CD14-positive monocyte (primary cell): Measurements from ENCODE around the gene MTHFS. TPM values are rescaled to one million over a fixed set of nuclear protein-coding genes. Genes with fewer than 3 reads are reported as not detected.

Source experiments
- DNase-seq, 3 donors: peaks; one replicate each; pipeline ENCODE4 v3.0.0-alpha.2; 2011 to 2022
- H2AFZ ChIP-seq: 2 replicates; pipeline ENCODE4 v1.6.0; 2012; ENCODE audit warnings: mild to moderate bottlenecking, low read depth, low read length, inconsistent platforms; ENCODE audit not compliant: insufficient read depth, poor library complexity, severe bottlenecking
- H3K27ac ChIP-seq, 2 donors: 1 replicate in 1 of 2; 2 replicates in 1 of 2; pipeline ENCODE4 v1.5.1; 2012 to 2013; ENCODE audit warnings: low read length in 2 of 2, control low read depth in 1 of 2, inconsistent platforms in 1 of 2, low read depth in 1 of 2, mild to moderate bottlenecking in 1 of 2
- H3K27me3 ChIP-seq, 2 donors: one replicate each; pipeline versions ENCODE4 v1.6.0 to v1.6.1; 2011 to 2013; ENCODE audit warnings: low read length in 2 of 2; ENCODE audit not compliant: control insufficient read depth in 2 of 2, insufficient read depth in 2 of 2
- H3K36me3 ChIP-seq, 2 donors: replicated peaks in 1 of 2; 1 replicate in 1 of 2; 2 replicates in 1 of 2; pipeline versions ENCODE4 v1.5.1 to v1.6.1; 2012 to 2013; ENCODE audit warnings: low read length in 2 of 2, control low read depth in 1 of 2, inconsistent platforms in 1 of 2, mild to moderate bottlenecking in 1 of 2; ENCODE audit not compliant: insufficient read depth in 2 of 2, control insufficient read depth in 1 of 2
- H3K4me1 ChIP-seq, 2 donors: 1 replicate in 1 of 2; 2 replicates in 1 of 2; pipeline versions ENCODE4 v1.5.1 to v1.6.1; 2012 to 2013; ENCODE audit warnings: low read length in 2 of 2, control low read depth in 1 of 2, inconsistent platforms in 1 of 2, mild to moderate bottlenecking in 1 of 2, moderate library complexity in 1 of 2; ENCODE audit not compliant: insufficient read depth in 2 of 2, control insufficient read depth in 1 of 2
- H3K4me2 ChIP-seq: replicated peaks from 2 replicates; pipeline ENCODE3; 2012; ENCODE audit warnings: low read length, moderate library complexity, mild to moderate bottlenecking; ENCODE audit not compliant: poor library complexity, severe bottlenecking; ENCODE audit errors: extremely low read depth
- H3K4me3 ChIP-seq, 3 experiments: fragments of 200-600 bp in 1 of 3; sonication (generic) in 1 of 3; replicated peaks in 1 of 3; 1 replicate in 2 of 3; 2 replicates in 1 of 3; pipeline ENCODE4 v1.5.1; 2011 to 2013; ENCODE audit warnings: low read length in 3 of 3, mild to moderate bottlenecking in 3 of 3, control low read depth in 2 of 3, low read depth in 2 of 3, inconsistent platforms in 1 of 3, moderate library complexity in 1 of 3
- H3K79me2 ChIP-seq: 2 replicates; pipeline ENCODE4 v1.6.0; 2012; ENCODE audit warnings: mild to moderate bottlenecking, control low read depth, inconsistent platforms, low read length, moderate library complexity; ENCODE audit not compliant: insufficient read depth
- H3K9ac ChIP-seq: 2 replicates; pipeline ENCODE4 v1.6.0; 2017; ENCODE audit warnings: low read length, mild to moderate bottlenecking; ENCODE audit not compliant: insufficient read depth, poor library complexity, severe bottlenecking
- H3K9me3 ChIP-seq, 2 donors: replicated peaks in 1 of 2; 1 replicate in 1 of 2; 2 replicates in 1 of 2; pipeline versions ENCODE4 v1.5.1 to v1.6.1; 2012 to 2013; ENCODE audit warnings: low read length in 2 of 2, control low read depth in 1 of 2; ENCODE audit not compliant: control insufficient read depth in 1 of 2, insufficient read depth in 1 of 2
- H4K20me1 ChIP-seq: 2 replicates; pipeline ENCODE4 v1.6.0; 2012; ENCODE audit warnings: mild to moderate bottlenecking, low read length, control low read depth, moderate library complexity; ENCODE audit not compliant: insufficient read depth
- H3K27ac Mint-ChIP-seq, 7 donors: one replicate each; pipeline ENCODE4 v1.8.0; 2020; ENCODE audit warnings: mild to moderate bottlenecking in 7 of 7, mixed read lengths in 7 of 7, moderate library complexity in 6 of 7, inconsistent platforms in 2 of 7
- H3K27me3 Mint-ChIP-seq, 3 donors: one replicate each; pipeline ENCODE4 v1.8.0; 2021 to 2022; ENCODE audit warnings: low read depth in 3 of 3, mild to moderate bottlenecking in 3 of 3, mixed read lengths in 3 of 3, moderate library complexity in 3 of 3, inconsistent platforms in 1 of 3
- H3K36me3 Mint-ChIP-seq, 2 donors: one replicate each; pipeline ENCODE4 v1.8.0; 2020; ENCODE audit warnings: mixed read lengths in 2 of 2, inconsistent platforms in 1 of 2, mild to moderate bottlenecking in 1 of 2
- H3K4me1 Mint-ChIP-seq: one replicate; pipeline ENCODE4 v1.8.0; 2020; ENCODE audit warnings: mild to moderate bottlenecking, mixed read lengths
- H3K4me3 Mint-ChIP-seq, 2 donors: one replicate each; pipeline ENCODE4 v1.8.0; 2020; ENCODE audit warnings: mild to moderate bottlenecking in 2 of 2, mixed read lengths in 2 of 2, moderate library complexity in 1 of 2
- H3K9me3 Mint-ChIP-seq, 7 donors: one replicate each; pipeline ENCODE4 v1.8.0; 2020 to 2022; ENCODE audit warnings: mixed read lengths in 7 of 7, mild to moderate bottlenecking in 6 of 7, moderate library complexity in 6 of 7, inconsistent platforms in 2 of 7
- CTCF ChIP-seq: fragments of 200-600 bp; IDR thresholded peaks from one replicate; pipeline ENCODE4 v1.8.0; 2022; ENCODE audit warnings: antibody characterized with exemption, mild to moderate bottlenecking
- WGBS: methylation state at CpG from one replicate; pipeline ENCODE4 v1.1.5; 2013; ENCODE audit warnings: missing lambda C conversion rate; ENCODE audit not compliant: insufficient coverage; 5-methylcytosine and 5-hydroxymethylcytosine counted together
- intact Hi-C, 2 donors: fragments of 100-400 bp; cut with micrococcal nuclease; formaldehyde crosslinking; loops; one replicate each; pipeline versions ENCODE4 v1.15.0 to v1.15.1; 2023
- polyA plus RNA-seq, 3 donors: library from polyadenylated mRNA; depleted of rRNA in 1 of 3; unstranded in 2 of 3; stranded (reverse) in 1 of 3; fragments of 300-500 nt in 2 of 3; fragments of >200 nt in 1 of 3; fragmentation: Illumina TruSeq in 2 of 3; gene quantifications; 1 replicate in 2 of 3; 2 replicates in 1 of 3; pipeline ENCODE4 v1.2.3, GENCODE V29; 2012 to 2021

MTHFS gene
- polyA plus RNA-seq, 3 donors = 44.6 to 129 (median 76.4) TPM

DNA sequence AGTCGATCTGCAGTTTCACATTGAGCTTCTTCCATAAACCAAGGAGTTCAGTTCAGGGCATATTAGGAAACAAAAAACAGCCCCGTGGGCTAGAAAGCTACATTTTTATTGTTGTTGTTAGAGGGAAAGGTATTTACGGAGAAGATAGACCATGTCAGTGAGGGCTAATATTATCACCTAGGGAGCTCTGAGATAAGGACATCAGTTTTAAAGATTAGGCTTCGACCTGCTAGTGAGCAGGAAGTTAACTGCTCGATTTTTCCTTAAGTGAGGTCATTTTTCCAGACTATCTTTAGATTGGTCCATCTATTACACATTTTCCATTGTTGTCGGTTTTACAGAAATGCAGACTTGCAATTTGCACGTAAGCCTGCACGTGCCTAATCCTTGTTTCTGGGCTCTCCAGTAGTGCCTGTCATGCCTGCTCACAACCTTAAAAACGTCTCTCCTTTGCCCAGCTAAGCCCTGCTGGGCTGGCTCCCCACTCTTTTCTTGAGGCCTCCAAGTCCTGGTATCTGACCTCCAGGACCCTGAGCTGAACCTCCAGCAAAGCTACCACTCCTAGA is 72.6 kb downstream of the MTHFS start:
- peaks cover 0 to 4% (median 0%) of the 10 kb centered on the region in 3 donors for H3K27me3 Mint-ChIP-seq
- TF ChIP-seq CTCF = no peak
- H3K4me2 ChIP-seq = no peak overlapping the region
- no peak overlapping the region for H3K27ac ChIP-seq
- no peaks in the 10 kb centered on the region for H3K79me2 ChIP-seq
- H3K4me3 ChIP-seq = no peak overlapping the region
- H3K36me3 Mint-ChIP-seq = no peaks in the 10 kb centered on the region
- no peak overlapping the region for H3K27ac Mint-ChIP-seq
- no peaks in the 10 kb centered on the region for H3K27me3 ChIP-seq
- intact Hi-C loops = no loop called here
- H3K4me1 Mint-ChIP-seq = no peaks in the 10 kb centered on the region
- H3K9me3 ChIP-seq = no peaks in the 10 kb centered on the region
- H3K4me3 Mint-ChIP-seq = no peak overlapping the region
- H2AFZ ChIP-seq = no peak overlapping the region
- DNase-seq = no peak
- WGBS = 94% methylated on average over 6 of the region's 9 CpGs
- H3K36me3 ChIP-seq = no peaks in the 10 kb centered on the region
- no peaks in the 10 kb centered on the region for H4K20me1 ChIP-seq
- H3K9me3 Mint-ChIP-seq = peaks cover 0 to 10% (median 3%) of the 10 kb centered on the region in 7 donors
- no peak overlapping the region for H3K9ac ChIP-seq
- H3K4me1 ChIP-seq = no peaks in the 10 kb centered on the region

- Mint-ChIP-seq H3K27me3 (peaks cover 0 to 1% (median 0%) of the 10 kb centered on the region in 3 donors), H3K4me3 (no peak overlapping the region), H3K36me3 (no peaks in the 10 kb centered on the region), H3K4me1 (peaks cover 14% of the 10 kb centered on the region), H3K27ac (peak overlapping the region in 1 of 7 donors; percentile 6), H3K9me3 (peaks cover 0 to 9% (median 5%) of the 10 kb centered on the region in 7 donors)
- peaks cover 8 to 9% of the 10 kb centered on the region in 2 donors for H3K4me1 ChIP-seq
- H4K20me1 ChIP-seq = no peaks in the 10 kb centered on the region
- intact Hi-C loops = no loop called here
- no peaks in the 10 kb centered on the region for H3K9me3 ChIP-seq
- no peaks in the 10 kb centered on the region for H3K36me3 ChIP-seq
- no peak for TF ChIP-seq CTCF
- H3K27me3 ChIP-seq = no peaks in the 10 kb centered on the region
- no peak overlapping the region for H2AFZ ChIP-seq
- no peak overlapping the region for H3K4me2 ChIP-seq
- 61% methylated on average over 2 of the region's 2 CpGs for WGBS
- H3K27ac ChIP-seq = no peak overlapping the region
- no peak for DNase-seq
- H3K79me2 ChIP-seq = no peaks in the 10 kb centered on the region
- no peak overlapping the region for H3K9ac ChIP-seq
- no peak overlapping the region for H3K4me3 ChIP-seq
These were observed 76.0 kb downstream of the MTHFS start for GRCh38 chr15:79820820-79821219.
